IMR-90 (cell line): ENCODE measurements around the gene PLAAT4. TPM values are rescaled to one million over a fixed set of nuclear protein-coding genes. Genes with fewer than 3 reads are reported as not detected.

Experiments used
- ATAC-seq: fragments of 200-7000 bp; cut with Tn5 transposase; 2 replicates; pipeline ENCODE4 v1.9.1; 2020; ENCODE audit warnings: low read depth, mild to moderate bottlenecking, moderate library complexity
- BruUV-seq: library from RNA; stranded (reverse); fragments of 400-500 nt; replicated peaks from 2 replicates; lab custom pipeline; 2021; lab: Mats Ljungman, UMichigan
- CTCF ChIA-PET: fragments of 300-600 bp; formaldehyde crosslinking; extraction: SDS; loops from one replicate; lab custom pipeline; 2021; ENCODE audit warnings: antibody characterized with exemption; lab: Yijun Ruan, JAX
- POLR2A ChIA-PET: fragments of 300-600 bp; sonication (Branson Sonifier 250); formaldehyde crosslinking; loops from one replicate; lab custom pipeline; 2022; ENCODE audit warnings: antibody characterized with exemption; ENCODE audit not compliant: unreplicated experiment; lab: Charles Lee
- DNase-seq: peaks from one replicate; pipeline ENCODE4 v3.0.0; 2013
- H2AFZ ChIP-seq: replicated peaks from 2 replicates; pipeline ENCODE3; 2013; ENCODE audit warnings: low read length, mild to moderate bottlenecking; ENCODE audit not compliant: poor library complexity
- H2AK5ac ChIP-seq: 2 replicates; pipeline ENCODE4 v1.6.1; 2013; ENCODE audit warnings: low read depth, low read length, inconsistent platforms
- H2AK9ac ChIP-seq: replicated peaks from 2 replicates; pipeline ENCODE3; 2013; ENCODE audit warnings: mild to moderate bottlenecking, low read depth, low read length, moderate library complexity; ENCODE audit not compliant: poor library complexity
- H2BK120ac ChIP-seq: 2 replicates; pipeline ENCODE4 v1.6.1; 2013; ENCODE audit warnings: low read depth, low read length, inconsistent platforms
- H2BK15ac ChIP-seq: 3 replicates; pipeline ENCODE4 v1.6.1; 2013; ENCODE audit warnings: low read depth, low read length, inconsistent platforms
- H2BK20ac ChIP-seq: 2 replicates; pipeline ENCODE4 v1.6.1; 2013; ENCODE audit warnings: low read depth, mild to moderate bottlenecking, inconsistent platforms, low read length, moderate library complexity
- H2BK5ac ChIP-seq: 2 replicates; pipeline ENCODE4 v1.6.1; 2013; ENCODE audit warnings: mild to moderate bottlenecking, low read depth, low read length, inconsistent platforms; ENCODE audit not compliant: poor library complexity, severe bottlenecking
- H3K14ac ChIP-seq: replicated peaks from 2 replicates; pipeline ENCODE4 v1.6.1; 2013; ENCODE audit warnings: low read depth, low read length, inconsistent platforms
- H3K18ac ChIP-seq: 2 replicates; pipeline ENCODE4 v1.6.1; 2013; ENCODE audit warnings: low read depth, low read length, control low read depth
- H3K23ac ChIP-seq: 2 replicates; pipeline ENCODE4 v1.6.1; 2013; ENCODE audit warnings: low read depth, low read length, inconsistent platforms
- H3K27ac ChIP-seq: 2 replicates; pipeline ENCODE4 v1.5.1; 2013; ENCODE audit warnings: mild to moderate bottlenecking, control low read depth, low read length; ENCODE audit not compliant: insufficient read depth
- H3K27me3 ChIP-seq: 2 replicates; pipeline ENCODE4 v1.6.1; 2013; ENCODE audit warnings: low read length; ENCODE audit not compliant: control insufficient read depth, insufficient read depth
- H3K36me3 ChIP-seq: 2 replicates; pipeline ENCODE4 v1.6.1; 2013; ENCODE audit warnings: low read length, mixed read lengths; ENCODE audit not compliant: control insufficient read depth, insufficient read depth
- H3K4ac ChIP-seq: 2 replicates; pipeline ENCODE4 v1.6.1; 2013; ENCODE audit warnings: low read depth, low read length, inconsistent platforms
- H3K4me1 ChIP-seq: 2 replicates; pipeline ENCODE4 v1.6.1; 2013; ENCODE audit warnings: low read length, mixed read lengths; ENCODE audit not compliant: control insufficient read depth, insufficient read depth
- H3K4me2 ChIP-seq: 2 replicates; pipeline ENCODE4 v1.6.1; 2013; ENCODE audit warnings: low read depth, mild to moderate bottlenecking, control low read depth, low read length, moderate library complexity
- H3K4me3 ChIP-seq: 2 replicates; pipeline ENCODE4 v1.5.1; 2013; ENCODE audit warnings: low read depth, mild to moderate bottlenecking, control low read depth, low read length, moderate library complexity; ENCODE audit not compliant: insufficient read depth
- H3K56ac ChIP-seq: 2 replicates; pipeline ENCODE4 v1.6.1; 2013; ENCODE audit warnings: low read length, inconsistent platforms; ENCODE audit not compliant: insufficient read depth; ENCODE audit errors: extremely low read depth
- H3K79me1 ChIP-seq, 2 experiments: 2 replicates each; pipeline ENCODE4 v1.6.1; 2013; ENCODE audit warnings: low read length in 2 of 2, inconsistent platforms in 1 of 2, low read depth in 1 of 2
- H3K9ac ChIP-seq: 2 replicates; pipeline ENCODE4 v1.6.1; 2013; ENCODE audit warnings: low read depth, low read length, control low read depth
- H3K9me1 ChIP-seq: 2 replicates; pipeline ENCODE4 v1.6.1; 2013; ENCODE audit warnings: low read length, inconsistent platforms; ENCODE audit not compliant: insufficient read depth
- H3K9me3 ChIP-seq: 2 replicates; pipeline ENCODE4 v1.6.1; 2013; ENCODE audit warnings: low read length; ENCODE audit not compliant: control insufficient read depth, insufficient read depth
- H4K20me1 ChIP-seq: 2 replicates; pipeline ENCODE4 v1.6.1; 2013; ENCODE audit warnings: low read length, inconsistent platforms; ENCODE audit not compliant: insufficient read depth
- H4K5ac ChIP-seq: 2 replicates; pipeline ENCODE4 v1.6.1; 2013; ENCODE audit warnings: mild to moderate bottlenecking, low read depth, low read length, control low read depth
- H4K8ac ChIP-seq, 2 experiments: 2 replicates each; pipeline ENCODE4 v1.6.1; 2013; ENCODE audit warnings: low read depth in 2 of 2, low read length in 2 of 2, control low read depth in 1 of 2, inconsistent platforms in 1 of 2
- H4K91ac ChIP-seq: 2 replicates; pipeline ENCODE4 v1.6.1; 2013; ENCODE audit warnings: low read depth, low read length, inconsistent platforms; ENCODE audit not compliant: insufficient read depth
- BHLHE40 ChIP-seq: fragments of 150-350 bp; IDR thresholded peaks from 2 replicates; pipeline ENCODE4 v1.6.1; 2016; ENCODE audit warnings: mild to moderate bottlenecking, low read depth, low read length
- CEBPB ChIP-seq: IDR thresholded peaks from 2 replicates; pipeline ENCODE4 v1.6.1; 2012; ENCODE audit warnings: low read depth, low read length, improper control_type of control experiment
- CHD1 ChIP-seq: IDR thresholded peaks from 2 replicates; pipeline ENCODE4 v1.6.1; 2012; ENCODE audit warnings: low read depth, low read length, improper control_type of control experiment
- CTCF ChIP-seq: conservative IDR thresholded peaks from 2 replicates; pipeline ENCODE4 v1.5.1; 2012; ENCODE audit warnings: mild to moderate bottlenecking, low read depth, low read length, improper control_type of control experiment
- ELK1 ChIP-seq: fragments of 150-350 bp; IDR thresholded peaks from 2 replicates; pipeline ENCODE4 v1.6.1; 2016; ENCODE audit warnings: low read depth, mild to moderate bottlenecking, low read length, moderate library complexity, borderline replicate concordance
- FOS ChIP-seq: fragments of 150-350 bp; IDR thresholded peaks from 2 replicates; pipeline ENCODE4 v1.6.1; 2016; ENCODE audit warnings: low read depth, low read length
- MAFK ChIP-seq: IDR thresholded peaks from 2 replicates; pipeline ENCODE4 v1.6.1; 2012; ENCODE audit warnings: low read depth, low read length, improper control_type of control experiment
- MAZ ChIP-seq: IDR thresholded peaks from 2 replicates; pipeline ENCODE4 v1.6.1; 2012; ENCODE audit warnings: low read depth, mild to moderate bottlenecking, low read length, improper control_type of control experiment, moderate library complexity, borderline replicate concordance
- MXI1 ChIP-seq: IDR thresholded peaks from 2 replicates; pipeline ENCODE4 v1.6.1; 2012; ENCODE audit warnings: low read depth, mild to moderate bottlenecking, low read length, moderate library complexity, borderline replicate concordance
- NFE2L2 ChIP-seq: fragments of 150-350 bp; IDR thresholded peaks from 2 replicates; pipeline ENCODE4 v1.6.1; 2016; ENCODE audit warnings: low read depth, mild to moderate bottlenecking, low read length
- POLR2A ChIP-seq: IDR thresholded peaks from 2 replicates; pipeline ENCODE4 v1.6.1; 2012; ENCODE audit warnings: mild to moderate bottlenecking, low read depth, low read length
- RAD21 ChIP-seq: IDR thresholded peaks from 2 replicates; pipeline ENCODE4 v1.6.1; 2012; ENCODE audit warnings: low read length, improper control_type of control experiment
- RCOR1 ChIP-seq: IDR thresholded peaks from 2 replicates; pipeline ENCODE4 v1.6.1; 2012; ENCODE audit warnings: mild to moderate bottlenecking, low read length, improper control_type of control experiment; ENCODE audit not compliant: insufficient replicate concordance
- RFX5 ChIP-seq: IDR thresholded peaks from 2 replicates; pipeline ENCODE4 v1.8.0; 2012; ENCODE audit warnings: low read depth, mild to moderate bottlenecking, low read length, moderate library complexity
- SMC3 ChIP-seq: fragments of 150-350 bp; IDR thresholded peaks from 2 replicates; pipeline ENCODE4 v1.6.1; 2016; ENCODE audit warnings: low read depth, mild to moderate bottlenecking, antibody characterized with exemption, low read length, moderate library complexity
- USF2 ChIP-seq: fragments of 150-350 bp; IDR thresholded peaks from 2 replicates; pipeline ENCODE4 v1.6.1; 2017; ENCODE audit warnings: mild to moderate bottlenecking, antibody characterized with exemption, low read length, low read depth
- WGBS, 2 experiments: methylation state at CpG; one replicate each; pipeline versions ENCODE4 v1.1.5 to v1.1.7; 2013; ENCODE audit warnings: missing lambda C conversion rate in 2 of 2; ENCODE audit not compliant: insufficient read length in 1 of 2; ENCODE audit errors: extremely low coverage in 2 of 2; 5-methylcytosine and 5-hydroxymethylcytosine counted together
- dilution Hi-C: fragments of 300-500 bp; cut with HindIII; formaldehyde crosslinking; loops from one replicate; pipeline ENCODE4 v1.14.3; 2018; ENCODE audit warnings: low sequenced_read_pairs; ENCODE audit not compliant: unreplicated experiment
- in situ Hi-C: fragments of 300-500 bp; cut with MboI; formaldehyde crosslinking; loops from 3 replicates; pipeline ENCODE4 v1.14.3; 2019; ENCODE audit warnings: low sequenced_read_pairs, inconsistent platforms, mixed read lengths
- intact Hi-C: fragments of 100-400 bp; cut with micrococcal nuclease; formaldehyde crosslinking; loops from 2 replicates; pipeline ENCODE4 v1.10.0; 2022
- polyA plus RNA-seq, 3 experiments: library from polyadenylated mRNA; depleted of rRNA; stranded (reverse); fragments of >200 nt; gene quantifications; 2 replicates each; pipeline ENCODE4 v1.2.3, GENCODE V29; 2012; ENCODE audit warnings: low replicate concordance in 1 of 3
- total RNA-seq: library from RNA; depleted of rRNA; stranded (reverse); fragments of >200 nt; gene quantifications from 2 replicates; pipeline ENCODE4 v1.2.3, GENCODE V29; 2012

PLAAT4 gene
- total and polyA plus RNA-seq, 2 of the 4 experiments (the other 2 are of a cell fraction), result 0.17 to 0.18 TPM

- Histone ChIP-seq H3K79me1 (no peaks in the 10 kb centered on the region), H3K14ac (no peak overlapping the region), H4K20me1 (no peaks in the 10 kb centered on the region), H3K9me3 (peaks cover 3% of the 10 kb centered on the region; the same call in 1 of the 2 replicates), H3K9me1 (no peaks in the 10 kb centered on the region), H4K5ac (no peak overlapping the region), H4K8ac (no peak overlapping the region), H3K36me3 (no peaks in the 10 kb centered on the region), H3K18ac (no peak overlapping the region), H2AK9ac (no peak overlapping the region), H4K91ac (no peak overlapping the region), H3K4me2 (no peak overlapping the region), H3K9ac (no peak overlapping the region), H3K23ac (no peak overlapping the region), H2BK5ac (no peak overlapping the region), H3K4me1 (peaks cover 4% of the 10 kb centered on the region; the same call in 1 of the 2 replicates), H3K56ac (no peak overlapping the region), H3K4me3 (no peak overlapping the region), H3K4ac (no peak overlapping the region), H2BK20ac (no peak overlapping the region), H2BK120ac (no peak overlapping the region), H2BK15ac (no peak overlapping the region), H2AFZ (no peak overlapping the region), H3K27me3 (no peaks in the 10 kb centered on the region), H3K27ac (no peak overlapping the region), H2AK5ac (no peak overlapping the region)
- in situ Hi-C loops, result no loop called here
- dilution Hi-C loops, result no loop called here
- ATAC-seq (no peak), DNase-seq (no peak)
- WGBS, 2 experiments, result 50% methylated on average over 1 of the region's 7 CpGs; no CpG with 5 or more reads in 1 of the 2 experiments
- POLR2A ChIA-PET, result interaction anchor here (0.6 kb wide), 1 partner anchor 13 kb away, joined by 3 read pairs; the partner anchor contains the start of gene PLAAT4
- intact Hi-C loops, result no loop called here
- CTCF ChIA-PET, result no interaction called here
- BruUV-seq, result no TSS peak
- no peak for TF ChIP-seq RAD21
- TF ChIP-seq RFX5, result no peak
- TF ChIP-seq ELK1, result no peak
- TF ChIP-seq USF2, result no peak
- TF ChIP-seq SMC3, result no peak
- no peak for TF ChIP-seq FOS
- TF ChIP-seq MAFK, result no peak
- no peak for TF ChIP-seq RCOR1
- no peak for TF ChIP-seq CTCF
- TF ChIP-seq MAZ, result no peak
- TF ChIP-seq CEBPB, result no peak
- TF ChIP-seq MXI1, result no peak
- TF ChIP-seq POLR2A, result no peak
- no peak for TF ChIP-seq BHLHE40
- no peak for TF ChIP-seq CHD1
- TF ChIP-seq NFE2L2, result no peak
Measured at GRCh38 chr11:63523151-63523550, 13.5 kb upstream of the PLAAT4 start.
